ENCODE measurements around the gene GGCX.
A peak's percentile ranks its signal among the peaks of the same experiment; 100 is the strongest.

- TF ChIP-seq TAF1 (IDR thresholded peaks at IDR 0.05; ENCODE audit: borderline replicate concordance, low read depth, low read length) (0 out of 2 replicates have a peak, but pooled peaks have one; percentile 6), POLR2AphosphoS5 (IDR thresholded peaks at IDR 0.05; ENCODE audit: low read depth, low read length) (no peak)
Measured at GRCh38 chr2:85551698-85552678, 9.3 kb downstream of the GGCX start.
